ENCODE measurements around the gene C16orf95.

GRCh38 chr16:87327798-87328495 lies 10.8 kb upstream of the C16orf95 start:
- TF ChIP-seq POLR2A (IDR thresholded peaks at IDR 0.05) (no peak), CTCF (IDR thresholded peaks at IDR 0.05) (no peak)
